Ishikawa (cell line): ENCODE measurements around the gene MAP2K1.

ENCODE experiments used
- CEBPB ChIP-seq: IDR thresholded peaks from 2 replicates; pipeline ENCODE4 v1.6.1; 2012
- EP300 ChIP-seq: IDR thresholded peaks from 2 replicates; pipeline ENCODE4 v1.6.1; 2012; ENCODE audit warnings: borderline replicate concordance
- REST ChIP-seq: IDR thresholded peaks from 2 replicates; pipeline ENCODE4 v1.6.1; 2012; ENCODE audit warnings: low read depth, mild to moderate bottlenecking
- TCF12 ChIP-seq: IDR thresholded peaks from 2 replicates; pipeline ENCODE4 v1.6.1; 2012; ENCODE audit warnings: low read depth
- TF ChIP-seq, protein P1 (sequence below): IDR thresholded peaks from 2 replicates; pipeline ENCODE4 v1.6.1; 2012

- TF ChIP-seq, protein P1, sequence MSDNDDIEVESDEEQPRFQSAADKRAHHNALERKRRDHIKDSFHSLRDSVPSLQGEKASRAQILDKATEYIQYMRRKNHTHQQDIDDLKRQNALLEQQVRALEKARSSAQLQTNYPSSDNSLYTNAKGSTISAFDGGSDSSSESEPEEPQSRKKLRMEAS: no peak
- TF ChIP-seq CEBPB (no peak), REST (no peak), TCF12 (no peak), EP300 (no peak)
These were observed 16.6 kb downstream of the MAP2K1 start for GRCh38 chr15:66403323-66403722.
